Uterus (tissue), 2 donors: ENCODE data around the gene IL23R.

ENCODE experiments used
- POLR2A ChIP-seq, 2 donors: fragments of 450-650 bp; IDR thresholded peaks; one replicate each; pipeline ENCODE4 v1.6.1; 2016; ENCODE audit warnings: antibody characterized with exemption in 2 of 2, mild to moderate bottlenecking in 1 of 2, moderate library complexity in 1 of 2
- TF ChIP-seq, protein P1 (sequence below), 4 experiments: fragments of 200-600 bp in 2 of 4; fragments of 450-650 bp in 2 of 4; sonication (generic) in 2 of 4; IDR thresholded peaks; one replicate each; pipeline ENCODE4 v1.5.1; 2016 to 2019; ENCODE audit warnings: antibody characterized with exemption in 4 of 4, mild to moderate bottlenecking in 2 of 4, moderate library complexity in 1 of 4

DNA sequence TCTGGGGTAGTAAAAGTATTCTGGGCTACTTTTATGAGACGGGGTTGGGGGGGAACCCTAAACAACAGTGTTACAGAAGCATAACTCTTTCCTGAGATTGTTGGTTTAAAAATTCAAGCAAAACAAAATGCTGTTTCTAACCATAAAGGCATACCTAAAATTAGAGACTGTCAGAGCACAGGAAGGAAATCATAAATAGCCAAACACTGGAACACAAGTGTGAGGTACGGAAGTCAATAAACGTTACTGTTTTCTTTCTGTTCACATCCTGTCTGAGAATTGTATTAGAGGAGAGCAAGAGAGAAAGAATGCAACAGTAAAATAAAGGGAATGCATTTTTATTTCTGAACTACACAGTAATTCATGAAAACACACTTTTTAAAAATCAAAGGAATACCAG lies 98.6 kb downstream of the IL23R start:
- no peak for TF ChIP-seq POLR2A (IDR thresholded peaks at IDR 0.05)
- TF ChIP-seq, protein P1, sequence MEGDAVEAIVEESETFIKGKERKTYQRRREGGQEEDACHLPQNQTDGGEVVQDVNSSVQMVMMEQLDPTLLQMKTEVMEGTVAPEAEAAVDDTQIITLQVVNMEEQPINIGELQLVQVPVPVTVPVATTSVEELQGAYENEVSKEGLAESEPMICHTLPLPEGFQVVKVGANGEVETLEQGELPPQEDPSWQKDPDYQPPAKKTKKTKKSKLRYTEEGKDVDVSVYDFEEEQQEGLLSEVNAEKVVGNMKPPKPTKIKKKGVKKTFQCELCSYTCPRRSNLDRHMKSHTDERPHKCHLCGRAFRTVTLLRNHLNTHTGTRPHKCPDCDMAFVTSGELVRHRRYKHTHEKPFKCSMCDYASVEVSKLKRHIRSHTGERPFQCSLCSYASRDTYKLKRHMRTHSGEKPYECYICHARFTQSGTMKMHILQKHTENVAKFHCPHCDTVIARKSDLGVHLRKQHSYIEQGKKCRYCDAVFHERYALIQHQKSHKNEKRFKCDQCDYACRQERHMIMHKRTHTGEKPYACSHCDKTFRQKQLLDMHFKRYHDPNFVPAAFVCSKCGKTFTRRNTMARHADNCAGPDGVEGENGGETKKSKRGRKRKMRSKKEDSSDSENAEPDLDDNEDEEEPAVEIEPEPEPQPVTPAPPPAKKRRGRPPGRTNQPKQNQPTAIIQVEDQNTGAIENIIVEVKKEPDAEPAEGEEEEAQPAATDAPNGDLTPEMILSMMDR (IDR thresholded peaks at IDR 0.05) = no peak
